Parathyroid adenoma (tissue), 2 donors: ENCODE measurements around the gene CSPG4.
A peak's percentile ranks its signal among the peaks of the same experiment; 100 is the strongest.
"Not testable (repeated sequence)": the region's sequence is repeated elsewhere in the genome, so short reads cannot be mapped to it uniquely, and the experiment has no call there.

ENCODE experiments used
- H2AFZ ChIP-seq: fragments of 300-600 bp; sonication (generic); one replicate; pipeline ENCODE4 v1.7.0; 2017; ENCODE audit warnings: antibody characterized with exemption, mild to moderate bottlenecking
- H3K27ac ChIP-seq: fragments of 300-600 bp; sonication (generic); one replicate; pipeline ENCODE4 v1.7.0; 2017
- H3K27me3 ChIP-seq: fragments of 300-600 bp; sonication (generic); one replicate; pipeline ENCODE4 v1.7.0; 2017; ENCODE audit warnings: low read length; ENCODE audit not compliant: control insufficient read depth, insufficient read depth
- H3K36me3 ChIP-seq: fragments of 300-600 bp; sonication (generic); one replicate; pipeline ENCODE4 v1.7.0; 2017; ENCODE audit warnings: low read length; ENCODE audit not compliant: control insufficient read depth, insufficient read depth
- H3K4me1 ChIP-seq: fragments of 300-600 bp; sonication (generic); one replicate; pipeline ENCODE4 v1.7.0; 2017; ENCODE audit warnings: control low read depth
- H3K4me2 ChIP-seq: fragments of 300-600 bp; sonication (generic); one replicate; pipeline ENCODE4 v1.7.0; 2017; ENCODE audit warnings: low read length
- H3K4me3 ChIP-seq: fragments of 300-600 bp; sonication (generic); one replicate; pipeline ENCODE4 v1.7.0; 2017; ENCODE audit warnings: low read depth, low read length
- H3K79me2 ChIP-seq: fragments of 300-600 bp; sonication (generic); one replicate; pipeline ENCODE4 v1.7.0; 2017; ENCODE audit warnings: control low read depth
- H3K9ac ChIP-seq: fragments of 300-600 bp; sonication (generic); one replicate; pipeline ENCODE4 v1.7.0; 2017; ENCODE audit warnings: mild to moderate bottlenecking
- H3K9me3 ChIP-seq: fragments of 300-600 bp; sonication (generic); one replicate; pipeline ENCODE4 v1.7.0; 2017; ENCODE audit warnings: low read length; ENCODE audit not compliant: control insufficient read depth
- TF ChIP-seq, protein P1 (sequence below): fragments of 300-600 bp; sonication (generic); IDR thresholded peaks from one replicate; pipeline ENCODE4 v1.7.0; 2017; ENCODE audit warnings: antibody characterized with exemption, mild to moderate bottlenecking
- donor health status: primary hyperparathyroidism.

Gene CSPG4

GRCh38 chr15:75639709-75640482, 72.8 kb downstream of the CSPG4 start, which contains the start of gene IMP3:
TSS of gene IMP3 (minus strand) at chr15:75640224. CDS start at chr15:75640168, 56 bp downstream.
- Histone ChIP-seq H3K9me3 (no peaks in the 10 kb centered on the region), H3K27me3 (no peaks in the 10 kb centered on the region), H3K27ac (peak within 1 kb of the TSS; percentile 91), H3K36me3 (no peaks in the 10 kb centered on the region), H3K4me3 (peak within 1 kb of the TSS; percentile 85), H3K9ac (peak within 1 kb of the TSS; percentile 33), H2AFZ (peak within 1 kb of the TSS; percentile 94), H3K79me2 (no peaks in the 10 kb centered on the region), H3K4me2 (peak within 1 kb of the TSS; percentile 96), H3K4me1 (peaks cover 3% of the 10 kb centered on the region)
- TF ChIP-seq, protein P1, sequence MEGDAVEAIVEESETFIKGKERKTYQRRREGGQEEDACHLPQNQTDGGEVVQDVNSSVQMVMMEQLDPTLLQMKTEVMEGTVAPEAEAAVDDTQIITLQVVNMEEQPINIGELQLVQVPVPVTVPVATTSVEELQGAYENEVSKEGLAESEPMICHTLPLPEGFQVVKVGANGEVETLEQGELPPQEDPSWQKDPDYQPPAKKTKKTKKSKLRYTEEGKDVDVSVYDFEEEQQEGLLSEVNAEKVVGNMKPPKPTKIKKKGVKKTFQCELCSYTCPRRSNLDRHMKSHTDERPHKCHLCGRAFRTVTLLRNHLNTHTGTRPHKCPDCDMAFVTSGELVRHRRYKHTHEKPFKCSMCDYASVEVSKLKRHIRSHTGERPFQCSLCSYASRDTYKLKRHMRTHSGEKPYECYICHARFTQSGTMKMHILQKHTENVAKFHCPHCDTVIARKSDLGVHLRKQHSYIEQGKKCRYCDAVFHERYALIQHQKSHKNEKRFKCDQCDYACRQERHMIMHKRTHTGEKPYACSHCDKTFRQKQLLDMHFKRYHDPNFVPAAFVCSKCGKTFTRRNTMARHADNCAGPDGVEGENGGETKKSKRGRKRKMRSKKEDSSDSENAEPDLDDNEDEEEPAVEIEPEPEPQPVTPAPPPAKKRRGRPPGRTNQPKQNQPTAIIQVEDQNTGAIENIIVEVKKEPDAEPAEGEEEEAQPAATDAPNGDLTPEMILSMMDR: no peak

- H2AFZ ChIP-seq: peak overlapping the region; percentile 94
- TF ChIP-seq, protein P1: no peak
- H3K4me2 ChIP-seq: peak overlapping the region; percentile 96
- peaks cover 3% of the 10 kb centered on the region for H3K4me1 ChIP-seq
- no peaks in the 10 kb centered on the region for H3K27me3 ChIP-seq
- H3K27ac ChIP-seq: peak overlapping the region; percentile 91
- no peaks in the 10 kb centered on the region for H3K79me2 ChIP-seq
- H3K4me3 ChIP-seq: peak overlapping the region; percentile 85
- no peaks in the 10 kb centered on the region for H3K36me3 ChIP-seq
- H3K9ac ChIP-seq: peak overlapping the region; percentile 28
- no peaks in the 10 kb centered on the region for H3K9me3 ChIP-seq
These were observed 73.4 kb downstream of the CSPG4 start for GRCh38 chr15:75639191-75639708.

- H3K36me3 ChIP-seq: no peaks in the 10 kb centered on the region
- peak overlapping the region; percentile 11 for H3K4me2 ChIP-seq
- peak overlapping the region; percentile 9 for H3K4me3 ChIP-seq
- TF ChIP-seq, protein P1: no peak
- no peak overlapping the region for H3K9ac ChIP-seq
- H3K27me3 ChIP-seq: no peaks in the 10 kb centered on the region
- no peaks in the 10 kb centered on the region for H3K9me3 ChIP-seq
- H3K79me2 ChIP-seq: no peaks in the 10 kb centered on the region
- H3K4me1 ChIP-seq: peaks cover 3% of the 10 kb centered on the region
- peak overlapping the region; percentile 91 for H3K27ac ChIP-seq
- H2AFZ ChIP-seq: no peak overlapping the region
These were observed 75.2 kb downstream of the CSPG4 start for GRCh38 chr15:75637245-75638009.

- H3K4me3 ChIP-seq: no peak overlapping the region
- H3K79me2 ChIP-seq: no peaks in the 10 kb centered on the region
- TF ChIP-seq, protein P1: no peak
- no peak overlapping the region for H3K27ac ChIP-seq
- no peaks in the 10 kb centered on the region for H3K36me3 ChIP-seq
- no peak overlapping the region for H3K4me2 ChIP-seq
- H3K9me3 ChIP-seq: no peaks in the 10 kb centered on the region
- H2AFZ ChIP-seq: no peak overlapping the region
- H3K9ac ChIP-seq: no peak overlapping the region
- peaks cover 3% of the 10 kb centered on the region for H3K4me1 ChIP-seq
- H3K27me3 ChIP-seq: no peaks in the 10 kb centered on the region
These were observed 76.6 kb downstream of the CSPG4 start for GRCh38 chr15:75636026-75636425.

DNA sequence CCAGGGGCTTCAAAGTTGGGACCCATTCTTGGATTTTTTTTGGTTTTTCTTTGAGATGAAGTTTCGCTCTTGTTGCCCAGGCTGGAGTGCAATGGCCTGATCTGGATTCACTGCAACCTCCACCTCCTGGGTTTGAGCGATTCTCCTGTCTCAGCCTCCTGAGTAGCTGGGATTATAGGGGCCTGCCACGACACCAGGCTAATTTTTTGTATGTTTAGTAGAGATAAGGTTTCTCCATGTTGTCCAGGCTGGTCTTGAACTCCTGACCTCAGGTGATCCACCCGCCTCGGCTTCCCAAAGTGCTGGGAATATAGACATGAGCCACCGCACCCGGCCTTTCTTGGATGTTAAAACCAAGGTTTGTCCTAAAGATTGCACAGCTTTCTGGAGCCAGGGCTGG, 78.7 kb downstream of the CSPG4 start:
- H3K9me3 ChIP-seq, H3K4me2 ChIP-seq, H3K27me3 ChIP-seq, H3K27ac ChIP-seq, H3K9ac ChIP-seq, H3K4me3 ChIP-seq, H2AFZ ChIP-seq, H3K36me3 ChIP-seq, H3K4me1 ChIP-seq, H3K79me2 ChIP-seq: not testable (repeated sequence)
